IMR-90 (cell line): ENCODE data around the gene MOV10.
A peak's percentile ranks its signal among the peaks of the same experiment; 100 is the strongest.

ENCODE experiments used
- MXI1 ChIP-seq: IDR thresholded peaks from 2 replicates; pipeline ENCODE4 v1.6.1; 2012; ENCODE audit warnings: low read depth, mild to moderate bottlenecking, low read length, moderate library complexity, borderline replicate concordance
- RAD21 ChIP-seq: IDR thresholded peaks from 2 replicates; pipeline ENCODE4 v1.6.1; 2012; ENCODE audit warnings: low read length, improper control_type of control experiment
- RCOR1 ChIP-seq: IDR thresholded peaks from 2 replicates; pipeline ENCODE4 v1.6.1; 2012; ENCODE audit warnings: mild to moderate bottlenecking, low read length, improper control_type of control experiment; ENCODE audit not compliant: insufficient replicate concordance
- TF ChIP-seq, protein P1 (sequence below): conservative IDR thresholded peaks from 2 replicates; pipeline ENCODE4 v1.5.1; 2012; ENCODE audit warnings: mild to moderate bottlenecking, low read depth, low read length, improper control_type of control experiment
- TF ChIP-seq, protein P2 (sequence below): fragments of 150-350 bp; IDR thresholded peaks from 2 replicates; pipeline ENCODE4 v1.6.1; 2017; ENCODE audit warnings: mild to moderate bottlenecking, antibody characterized with exemption, low read length, low read depth

DNA sequence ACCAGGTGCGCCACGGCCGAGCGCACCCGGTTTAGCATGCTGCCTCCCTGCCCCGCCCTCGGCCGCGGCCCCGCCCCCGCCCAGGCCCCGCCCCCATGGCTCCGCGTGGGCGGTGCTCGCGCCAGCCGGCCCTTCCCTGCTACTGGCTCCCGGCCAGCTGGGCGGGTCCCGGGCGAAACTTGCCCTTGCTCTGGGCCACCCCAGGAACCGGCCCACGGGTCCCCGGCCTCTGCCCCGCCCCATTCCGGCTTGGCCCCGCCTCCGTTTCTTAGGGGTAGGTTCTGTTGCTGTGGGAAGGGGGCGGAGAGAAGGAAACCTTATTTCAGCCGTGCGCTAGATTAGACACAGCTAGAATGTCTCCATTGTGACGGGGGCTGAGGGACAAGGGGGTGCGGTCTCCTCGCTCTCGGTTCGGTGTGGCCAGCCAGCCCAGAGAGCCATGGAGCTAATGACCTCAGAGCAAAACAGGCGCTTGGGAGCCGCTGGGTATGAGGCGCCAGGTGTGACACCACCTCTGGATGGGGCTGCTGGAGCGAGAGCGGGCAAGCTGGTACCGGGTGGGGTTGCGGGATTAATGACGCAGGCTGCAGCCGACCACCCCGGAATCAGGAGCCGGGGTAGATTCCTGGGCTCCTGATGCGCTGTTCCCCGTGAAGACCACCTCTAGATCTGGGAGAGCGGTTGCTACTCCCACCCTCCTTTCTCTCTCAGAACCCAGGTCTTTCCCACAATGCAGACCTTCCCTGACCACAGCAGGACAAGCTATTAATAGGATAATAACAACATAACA is 41.0 kb downstream of the MOV10 start, which contains the start of gene PPM1J:
- TF ChIP-seq, protein P1, sequence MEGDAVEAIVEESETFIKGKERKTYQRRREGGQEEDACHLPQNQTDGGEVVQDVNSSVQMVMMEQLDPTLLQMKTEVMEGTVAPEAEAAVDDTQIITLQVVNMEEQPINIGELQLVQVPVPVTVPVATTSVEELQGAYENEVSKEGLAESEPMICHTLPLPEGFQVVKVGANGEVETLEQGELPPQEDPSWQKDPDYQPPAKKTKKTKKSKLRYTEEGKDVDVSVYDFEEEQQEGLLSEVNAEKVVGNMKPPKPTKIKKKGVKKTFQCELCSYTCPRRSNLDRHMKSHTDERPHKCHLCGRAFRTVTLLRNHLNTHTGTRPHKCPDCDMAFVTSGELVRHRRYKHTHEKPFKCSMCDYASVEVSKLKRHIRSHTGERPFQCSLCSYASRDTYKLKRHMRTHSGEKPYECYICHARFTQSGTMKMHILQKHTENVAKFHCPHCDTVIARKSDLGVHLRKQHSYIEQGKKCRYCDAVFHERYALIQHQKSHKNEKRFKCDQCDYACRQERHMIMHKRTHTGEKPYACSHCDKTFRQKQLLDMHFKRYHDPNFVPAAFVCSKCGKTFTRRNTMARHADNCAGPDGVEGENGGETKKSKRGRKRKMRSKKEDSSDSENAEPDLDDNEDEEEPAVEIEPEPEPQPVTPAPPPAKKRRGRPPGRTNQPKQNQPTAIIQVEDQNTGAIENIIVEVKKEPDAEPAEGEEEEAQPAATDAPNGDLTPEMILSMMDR = no peak
- TF ChIP-seq, protein P2, sequence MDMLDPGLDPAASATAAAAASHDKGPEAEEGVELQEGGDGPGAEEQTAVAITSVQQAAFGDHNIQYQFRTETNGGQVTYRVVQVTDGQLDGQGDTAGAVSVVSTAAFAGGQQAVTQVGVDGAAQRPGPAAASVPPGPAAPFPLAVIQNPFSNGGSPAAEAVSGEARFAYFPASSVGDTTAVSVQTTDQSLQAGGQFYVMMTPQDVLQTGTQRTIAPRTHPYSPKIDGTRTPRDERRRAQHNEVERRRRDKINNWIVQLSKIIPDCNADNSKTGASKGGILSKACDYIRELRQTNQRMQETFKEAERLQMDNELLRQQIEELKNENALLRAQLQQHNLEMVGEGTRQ = no peak
- TF ChIP-seq MXI1 (0 out of 2 replicates have a peak, but pooled peaks have one; percentile 55), RAD21 (no peak), RCOR1 (no peak)
